Hepatocyte (in vitro differentiated cells): ENCODE results near the gene AREL1. TPM values are rescaled to one million over a fixed set of nuclear protein-coding genes. Genes with fewer than 3 reads are reported as not detected.

ENCODE experiments used
- DNase-seq: peaks from one replicate; pipeline ENCODE4 v3.0.0-alpha.2; 2016; ENCODE audit warnings: low spot score
- H2AFZ ChIP-seq: fragments of 200-600 bp; sonication (generic); 2 replicates; pipeline ENCODE4 v1.6.0; 2016; ENCODE audit warnings: antibody characterized with exemption, mild to moderate bottlenecking
- H3K27ac ChIP-seq: fragments of 200-600 bp; sonication (generic); 2 replicates; pipeline ENCODE4 v1.5.1; 2016; ENCODE audit warnings: mild to moderate bottlenecking
- H3K27me3 ChIP-seq: fragments of 200-600 bp; sonication (generic); 2 replicates; pipeline ENCODE4 v1.6.1; 2016
- H3K36me3 ChIP-seq: fragments of 200-600 bp; sonication (generic); replicated peaks from 2 replicates; pipeline ENCODE4 v1.5.1; 2016; ENCODE audit warnings: low read depth; ENCODE audit not compliant: insufficient read depth
- H3K4me1 ChIP-seq: fragments of 200-600 bp; sonication (generic); 2 replicates; pipeline ENCODE4 v1.5.1; 2016; ENCODE audit warnings: mild to moderate bottlenecking, moderate library complexity; ENCODE audit not compliant: insufficient read depth
- H3K4me2 ChIP-seq: fragments of 200-600 bp; sonication (generic); 2 replicates; pipeline ENCODE4 v1.6.0; 2016
- H3K4me3 ChIP-seq: fragments of 200-600 bp; sonication (generic); 2 replicates; pipeline ENCODE4 v1.5.1; 2016; ENCODE audit warnings: mild to moderate bottlenecking
- H3K79me2 ChIP-seq: fragments of 200-600 bp; sonication (generic); 2 replicates; pipeline ENCODE4 v1.6.0; 2017; ENCODE audit warnings: mild to moderate bottlenecking
- H3K9me2 ChIP-seq: fragments of 200-600 bp; sonication (generic); replicated peaks from 2 replicates; pipeline ENCODE4 v1.6.0; 2017; ENCODE audit warnings: mild to moderate bottlenecking; ENCODE audit not compliant: insufficient read depth
- H3K9me3 ChIP-seq: fragments of 200-600 bp; sonication (generic); 2 replicates; pipeline ENCODE4 v1.5.1; 2016; ENCODE audit warnings: low read depth, mild to moderate bottlenecking
- H4K20me1 ChIP-seq: fragments of 200-600 bp; sonication (generic); 2 replicates; pipeline ENCODE4 v1.6.0; 2016; ENCODE audit warnings: mild to moderate bottlenecking; ENCODE audit not compliant: insufficient read depth, poor library complexity, severe bottlenecking
- CTCF ChIP-seq: fragments of 200-600 bp; sonication (generic); IDR thresholded peaks from 2 replicates; pipeline ENCODE4 v1.5.1; 2016; ENCODE audit warnings: antibody characterized with exemption, mild to moderate bottlenecking; ENCODE audit not compliant: poor library complexity
- EZH2 ChIP-seq: fragments of 200-600 bp; sonication (generic); IDR thresholded peaks from 2 replicates; pipeline ENCODE4 v1.6.1; 2016; ENCODE audit warnings: antibody characterized with exemption, mild to moderate bottlenecking, borderline replicate concordance
- EZH2phosphoT487 ChIP-seq: fragments of 200-600 bp; sonication (generic); IDR thresholded peaks from one replicate; pipeline ENCODE4 v1.6.1; 2018; ENCODE audit warnings: antibody characterized with exemption, mild to moderate bottlenecking, low read depth, moderate library complexity; ENCODE audit not compliant: unreplicated experiment, severe bottlenecking
- WGBS: methylation state at CpG from one replicate; pipeline ENCODE4 v1.1.6; 2016; ENCODE audit warnings: low lambda C conversion rate; ENCODE audit errors: missing lambda C conversion rate; 5-methylcytosine and 5-hydroxymethylcytosine counted together
- polyA plus RNA-seq: library from polyadenylated mRNA; unstranded; fragments of >200 nt; fragmentation: Nextera tagmentation; extraction: Ambion mirVana; gene quantifications from 2 replicates; pipeline ENCODE4 v1.2.1, GENCODE V29; 2016
- total RNA-seq: library from RNA; depleted of rRNA; stranded (reverse); fragments of >200 nt; gene quantifications from 2 replicates; pipeline ENCODE4 v1.2.3, GENCODE V29; 2014

AREL1 gene
- total and polyA plus RNA-seq, 2 experiments from 2014 or later = 11.4 to 31.7 TPM

GRCh38 chr14:74702293-74702692, 10.6 kb downstream of the AREL1 start:
- no peak overlapping the region for H3K4me2 ChIP-seq
- no peak overlapping the region for H3K4me3 ChIP-seq
- no peak for TF ChIP-seq CTCF
- no peak for TF ChIP-seq EZH2phosphoT487
- no peak for TF ChIP-seq EZH2
- no peaks in the 10 kb centered on the region for H3K36me3 ChIP-seq
- no peaks in the 10 kb centered on the region for H3K27me3 ChIP-seq
- no peak overlapping the region for H3K27ac ChIP-seq
- no peak for DNase-seq
- 100% methylated on average over 2 of the region's 2 CpGs for WGBS
- H3K4me1 ChIP-seq = no peaks in the 10 kb centered on the region
- peaks cover 95% of the 10 kb centered on the region for H3K79me2 ChIP-seq
- H3K9me3 ChIP-seq = no peaks in the 10 kb centered on the region
- H3K9me2 ChIP-seq = no peaks in the 10 kb centered on the region
- H2AFZ ChIP-seq = no peak overlapping the region
- peaks cover 2% of the 10 kb centered on the region for H4K20me1 ChIP-seq

- H4K20me1 ChIP-seq = peaks cover 10% of the 10 kb centered on the region
- H2AFZ ChIP-seq = no peak overlapping the region
- no peak overlapping the region for H3K4me2 ChIP-seq
- H3K79me2 ChIP-seq = peaks cover 90% of the 10 kb centered on the region
- TF ChIP-seq EZH2 (no peak), EZH2phosphoT487 (no peak), CTCF (no peak)
- H3K9me3 ChIP-seq = no peaks in the 10 kb centered on the region
- no peak overlapping the region for H3K4me3 ChIP-seq
- WGBS = 97% methylated on average over 4 of the region's 4 CpGs
- H3K4me1 ChIP-seq = no peaks in the 10 kb centered on the region
- no peak overlapping the region for H3K27ac ChIP-seq
- no peaks in the 10 kb centered on the region for H3K27me3 ChIP-seq
- H3K36me3 ChIP-seq = no peaks in the 10 kb centered on the region
- DNase-seq = no peak
- H3K9me2 ChIP-seq = no peaks in the 10 kb centered on the region
These were observed 14.4 kb downstream of the AREL1 start for GRCh38 chr14:74698465-74698864.

GRCh38 chr14:74697976-74698375, 14.9 kb downstream of the AREL1 start:
- no peaks in the 10 kb centered on the region for H3K9me3 ChIP-seq
- H3K27me3 ChIP-seq = no peaks in the 10 kb centered on the region
- DNase-seq = no peak
- H4K20me1 ChIP-seq = peaks cover 10% of the 10 kb centered on the region
- WGBS = 96% methylated on average over 2 of the region's 2 CpGs
- no peaks in the 10 kb centered on the region for H3K4me1 ChIP-seq
- no peak overlapping the region for H3K27ac ChIP-seq
- no peak for TF ChIP-seq CTCF
- TF ChIP-seq EZH2 = no peak
- no peak for TF ChIP-seq EZH2phosphoT487
- H3K36me3 ChIP-seq = no peaks in the 10 kb centered on the region
- H3K4me3 ChIP-seq = no peak overlapping the region
- no peak overlapping the region for H2AFZ ChIP-seq
- H3K79me2 ChIP-seq = peaks cover 88% of the 10 kb centered on the region
- no peak overlapping the region for H3K4me2 ChIP-seq
- H3K9me2 ChIP-seq = no peaks in the 10 kb centered on the region

- no peak for TF ChIP-seq CTCF
- TF ChIP-seq EZH2 = no peak
- no peak for TF ChIP-seq EZH2phosphoT487
- H4K20me1 ChIP-seq = peaks cover 10% of the 10 kb centered on the region
- H3K4me1 ChIP-seq = no peaks in the 10 kb centered on the region
- no peak overlapping the region for H3K4me3 ChIP-seq
- H3K36me3 ChIP-seq = no peaks in the 10 kb centered on the region
- H3K79me2 ChIP-seq = peaks cover 87% of the 10 kb centered on the region
- H3K27me3 ChIP-seq = no peaks in the 10 kb centered on the region
- no peak overlapping the region for H2AFZ ChIP-seq
- no peaks in the 10 kb centered on the region for H3K9me2 ChIP-seq
- no peak overlapping the region for H3K4me2 ChIP-seq
- no peaks in the 10 kb centered on the region for H3K9me3 ChIP-seq
- DNase-seq = no peak
- H3K27ac ChIP-seq = no peak overlapping the region
- 78% methylated on average over 2 of the region's 2 CpGs for WGBS
These were observed 15.3 kb downstream of the AREL1 start for GRCh38 chr14:74697543-74697942.
